Lung (tissue), 12 donors: ENCODE measurements around the gene ADCY1. TPM values are rescaled to one million over a fixed set of nuclear protein-coding genes. Genes with fewer than 3 reads are reported as not detected.
A peak's percentile ranks its signal among the peaks of the same experiment; 100 is the strongest.

ENCODE experiments used
- ATAC-seq: fragments of 200-7000 bp; cut with Tn5 transposase; one replicate; pipeline ENCODE4 v1.9.1; 2020; ENCODE audit warnings: moderate number of reproducible peaks; ENCODE audit not compliant: insufficient read depth, low FRiP score
- DNase-seq, 3 donors: peaks; one replicate each; pipeline ENCODE4 v3.0.0-alpha.2; 2013 to 2017
- H3K27ac ChIP-seq, 2 donors: one replicate each; pipeline ENCODE4 v1.5.1; 2013; ENCODE audit warnings: mild to moderate bottlenecking in 2 of 2, moderate library complexity in 2 of 2, control low read depth in 1 of 2, inconsistent platforms in 1 of 2, low read depth in 1 of 2, low read length in 1 of 2
- H3K27me3 ChIP-seq, 3 donors: one replicate each; pipeline ENCODE4 v1.5.1; 2013; ENCODE audit warnings: low read length in 2 of 3; ENCODE audit not compliant: control insufficient read depth in 3 of 3, insufficient read depth in 3 of 3
- H3K36me3 ChIP-seq, 4 donors: one replicate each; pipeline ENCODE4 v1.5.1; 2013; ENCODE audit warnings: low read length in 4 of 4, mild to moderate bottlenecking in 1 of 4, moderate library complexity in 1 of 4; ENCODE audit not compliant: control insufficient read depth in 4 of 4, insufficient read depth in 4 of 4
- H3K4me1 ChIP-seq, 5 donors: one replicate each; pipeline ENCODE4 v1.5.1; 2013; ENCODE audit warnings: low read length in 5 of 5, mild to moderate bottlenecking in 2 of 5, moderate library complexity in 1 of 5; ENCODE audit not compliant: control insufficient read depth in 5 of 5, insufficient read depth in 5 of 5
- H3K4me3 ChIP-seq: one replicate; pipeline ENCODE4 v1.5.1; 2013; ENCODE audit warnings: mild to moderate bottlenecking, control low read depth, moderate library complexity
- H3K9ac ChIP-seq, 2 donors: one replicate each; pipeline ENCODE4 v1.5.1; 2013; ENCODE audit warnings: low read length in 2 of 2, control low read depth in 1 of 2; ENCODE audit not compliant: insufficient read depth in 1 of 2
- H3K9me3 ChIP-seq, 4 donors: one replicate each; pipeline ENCODE4 v1.5.1; 2013; ENCODE audit warnings: low read length in 3 of 4, mild to moderate bottlenecking in 1 of 4, moderate library complexity in 1 of 4; ENCODE audit not compliant: control insufficient read depth in 4 of 4, insufficient read depth in 3 of 4
- CTCF ChIP-seq: IDR thresholded peaks from 2 replicates; pipeline ENCODE4 v1.5.1; 2012; ENCODE audit warnings: mild to moderate bottlenecking; ENCODE audit errors: control extremely low read depth, extremely low read depth
- WGBS, 2 donors: extraction: QIAGEN DNeasy Blood & Tissue Kit; methylation state at CpG; one replicate each; pipeline ENCODE4 v1.1.7; 2013; 5-methylcytosine and 5-hydroxymethylcytosine counted together
- polyA plus RNA-seq, 2 donors: library from polyadenylated mRNA; stranded (reverse); fragments of 200-250 nt; gene quantifications; one replicate each; pipeline ENCODE4 v1.2.1, GENCODE V29; 2013
- total RNA-seq, 2 donors: library from RNA; depleted of rRNA in 1 of 2; stranded (reverse); fragments of >200 nt in 1 of 2; gene quantifications; one replicate each; pipeline ENCODE4 v1.2.1, GENCODE V29; 2014 to 2021
- donor health status: control.
- donor health status: control.
- donor health status: Bipolar disorder and iron deficiency.
- donor health status: healthy.
- donor health status: DM: yes; HTN: yes; CAD: no.

ADCY1 gene
- total and polyA plus RNA-seq, 4 donors, result 0.14 to 1.8 (median 0.28) TPM

- H3K27me3 ChIP-seq, result no peaks in the 10 kb centered on the region
- no peak overlapping the region for H3K27ac ChIP-seq
- H3K4me1 ChIP-seq, result peaks cover 0 to 2% (median 0%) of the 10 kb centered on the region in 5 donors
- no peaks in the 10 kb centered on the region for H3K9me3 ChIP-seq
- H3K4me3 ChIP-seq, result no peak overlapping the region
- H3K36me3 ChIP-seq, result no peaks in the 10 kb centered on the region
- no peak for TF ChIP-seq CTCF
- ATAC-seq, result no peak
- DNase-seq, result peak in 1 of 3 donors; percentile 6
- 88 to 90% methylated on average over 13 of the region's 13 CpGs for whole genome bisulfite sequencing, 2 donors
- H3K9ac ChIP-seq, result no peak overlapping the region
Measured at GRCh38 chr7:45681596-45682357, 107.6 kb downstream of the ADCY1 start.

DNA sequence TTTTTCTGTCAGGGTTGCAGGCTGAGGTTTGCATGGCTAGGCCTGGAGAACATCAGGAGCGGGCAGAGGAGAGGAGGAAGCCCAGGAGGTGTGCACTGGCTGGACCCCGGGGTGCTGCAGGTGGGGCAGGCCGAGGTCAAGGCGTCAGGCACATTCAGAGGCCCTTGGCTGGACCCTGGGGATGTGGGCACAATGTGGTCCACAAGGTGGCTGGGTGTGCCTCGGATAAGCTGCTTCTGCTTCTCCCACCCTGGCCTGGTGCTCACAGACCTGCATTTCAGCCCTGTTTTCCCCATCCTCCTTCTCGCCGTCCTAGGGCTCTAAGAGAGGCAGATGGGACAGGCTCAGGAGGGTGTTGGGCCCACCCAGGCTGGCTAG lies 108.2 kb downstream of the ADCY1 start:
- no peak for TF ChIP-seq CTCF
- no peak for ATAC-seq
- no peaks in the 10 kb centered on the region for H3K27me3 ChIP-seq
- H3K9ac ChIP-seq, result no peak overlapping the region
- peaks cover 0 to 2% (median 0%) of the 10 kb centered on the region in 5 donors for H3K4me1 ChIP-seq
- no peak overlapping the region for H3K27ac ChIP-seq
- no peaks in the 10 kb centered on the region for H3K9me3 ChIP-seq
- H3K36me3 ChIP-seq, result no peaks in the 10 kb centered on the region
- DNase-seq, result no peak
- no peak overlapping the region for H3K4me3 ChIP-seq
- WGBS, 2 donors, result 84 to 97% methylated on average over 7 of the region's 7 CpGs

DNA sequence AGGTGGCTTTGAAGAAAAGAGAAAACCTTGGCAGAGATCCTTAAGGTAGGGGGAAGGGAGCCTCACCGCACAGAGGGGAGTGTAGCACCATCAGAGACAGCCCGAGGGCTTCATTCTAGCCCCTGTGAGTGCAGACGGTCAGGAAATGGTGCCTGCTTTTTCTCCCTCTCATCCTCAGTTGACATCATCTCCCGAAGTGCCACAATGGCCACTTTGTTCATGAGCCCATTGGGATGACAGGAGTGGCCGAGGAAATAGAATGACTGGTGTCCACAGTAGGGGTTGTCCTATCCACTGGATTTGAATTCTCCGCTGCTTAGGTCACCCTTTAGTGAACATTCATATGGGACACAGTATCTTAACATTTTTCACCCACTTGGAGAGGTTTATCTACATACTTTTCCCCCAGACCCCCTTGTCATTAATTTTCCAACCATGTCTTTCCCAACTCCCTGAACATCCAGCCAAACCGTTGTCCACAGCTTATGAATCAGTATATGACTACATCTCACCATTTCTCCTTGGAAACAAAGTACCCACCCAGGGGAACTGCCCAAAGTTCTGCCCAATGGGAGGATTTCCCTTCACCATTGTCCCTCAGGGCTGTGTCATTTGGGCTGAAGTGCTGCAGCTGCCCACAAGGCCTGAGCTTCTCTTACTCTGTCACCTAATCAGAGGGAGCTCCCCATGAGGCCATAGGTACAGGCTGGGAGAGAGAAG lies 108.8 kb downstream of the ADCY1 start:
- TF ChIP-seq CTCF, result no peak
- WGBS, 2 donors, result 92% methylated on average over 7 of the region's 7 CpGs
- ATAC-seq, result no peak

More for the DNA sequence above, 108.8 kb downstream of the ADCY1 start:
- H3K27me3 ChIP-seq, result no peaks in the 10 kb centered on the region
- no peak overlapping the region for H3K27ac ChIP-seq
- no peaks in the 10 kb centered on the region for H3K9me3 ChIP-seq
- H3K4me3 ChIP-seq, result no peak overlapping the region
- DNase-seq, result no peak
- H3K4me1 ChIP-seq, result peaks cover 0 to 2% (median 0%) of the 10 kb centered on the region in 5 donors
- H3K36me3 ChIP-seq, result no peaks in the 10 kb centered on the region
- no peak overlapping the region for H3K9ac ChIP-seq
